GM18505 (cell line): ENCODE data around the gene PIGN.
"Not testable (repeated sequence)": the region's sequence is repeated elsewhere in the genome, so short reads cannot be mapped to it uniquely, and the experiment has no call there.

ENCODE experiments used
- ATAC-seq: cut with Tn5 transposase; IDR thresholded peaks from one replicate; pipeline ENCODE4 v1.9.1; 2021; ENCODE audit not compliant: unreplicated experiment
- POLR2A ChIP-seq: IDR thresholded peaks from 4 replicates; pipeline ENCODE4 v1.6.1; 2011; ENCODE audit warnings: borderline replicate concordance; ENCODE audit not compliant: insufficient read depth, insufficient read length; ENCODE audit errors: extremely low read depth

PIGN gene

DNA sequence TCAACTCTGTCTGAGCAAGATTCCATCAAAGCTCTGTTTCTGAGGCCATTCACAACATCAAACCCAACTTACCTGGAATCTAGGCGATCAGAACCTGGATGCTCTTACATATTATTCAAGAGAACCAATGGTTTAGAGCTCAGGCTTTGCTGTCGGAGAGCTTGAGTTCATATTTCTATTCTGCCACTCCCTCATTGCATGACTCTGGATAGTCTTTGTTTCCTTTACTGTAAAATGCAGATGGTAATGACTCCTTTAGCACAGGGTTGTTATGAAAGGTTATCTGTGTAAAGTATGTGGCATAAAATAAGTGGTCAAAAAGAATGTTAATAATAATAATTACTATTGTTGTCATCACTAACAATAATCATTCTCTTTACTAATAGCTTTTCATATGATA, 12.8 kb upstream of the PIGN start:
- no peak for TF ChIP-seq POLR2A
- no peak for ATAC-seq

DNA sequence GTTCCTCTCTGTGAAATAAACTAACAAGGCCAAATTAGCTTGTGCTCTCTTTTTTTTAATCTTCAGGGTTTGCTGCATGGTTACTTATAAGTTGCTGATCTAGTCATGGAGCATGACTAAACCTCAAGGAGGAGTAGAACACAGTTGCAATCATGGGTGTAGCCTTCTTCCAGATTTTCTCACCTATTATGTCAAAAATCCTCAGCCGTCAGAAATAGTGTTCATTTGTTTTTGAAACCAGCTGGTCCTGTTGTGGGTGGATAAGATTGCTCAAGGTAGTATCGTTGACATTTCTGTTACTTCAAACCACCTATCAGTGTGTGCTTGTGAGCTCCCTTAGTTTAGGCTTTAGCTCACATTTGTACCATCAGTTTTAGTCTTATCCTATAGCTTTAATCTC, 11.4 kb upstream of the PIGN start:
- no peak for ATAC-seq

GRCh38 chr18:62196980-62197379, 10.1 kb upstream of the PIGN start:
- no peak for TF ChIP-seq POLR2A
- ATAC-seq, result no peak

More for the DNA sequence above, 11.4 kb upstream of the PIGN start:
- TF ChIP-seq POLR2A, result no peak

DNA sequence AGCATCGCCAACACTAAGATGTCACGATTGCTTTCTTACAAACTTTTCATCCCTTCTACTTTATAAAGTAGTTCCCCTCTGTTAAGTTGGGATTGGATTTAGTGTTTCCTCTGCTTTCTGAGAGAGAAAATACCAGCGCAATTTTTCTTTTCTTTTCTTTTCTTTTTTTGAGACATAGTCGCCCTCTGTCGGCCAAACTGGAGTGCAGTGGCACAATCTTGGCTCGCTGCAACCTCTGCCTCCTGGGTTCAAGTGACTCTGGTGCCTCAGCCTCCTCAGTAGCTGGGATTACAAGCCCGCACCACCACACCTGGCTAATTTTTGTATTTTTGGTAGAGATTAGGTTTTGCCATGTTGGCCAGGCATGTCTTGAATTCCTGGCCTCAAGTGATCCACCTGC, 9.2 kb upstream of the PIGN start:
- no peak for TF ChIP-seq POLR2A

GRCh38 chr18:62189208-62189607, 2.4 kb upstream of the PIGN start:
- TF ChIP-seq POLR2A, result no peak

More for the DNA sequence above, 9.2 kb upstream of the PIGN start:
- no peak for ATAC-seq

GRCh38 chr18:62187543-62188510, 971 bp upstream of the PIGN start:
- TF ChIP-seq POLR2A, result no peak
- ATAC-seq, result peak; percentile 13

More at GRCh38 chr18:62189208-62189607, 2.4 kb upstream of the PIGN start:
- ATAC-seq, result no peak

GRCh38 chr18:62186499-62186773, 420 bp downstream of the PIGN start:
- ATAC-seq, result peak; percentile 7
- TF ChIP-seq POLR2A, result no peak

DNA sequence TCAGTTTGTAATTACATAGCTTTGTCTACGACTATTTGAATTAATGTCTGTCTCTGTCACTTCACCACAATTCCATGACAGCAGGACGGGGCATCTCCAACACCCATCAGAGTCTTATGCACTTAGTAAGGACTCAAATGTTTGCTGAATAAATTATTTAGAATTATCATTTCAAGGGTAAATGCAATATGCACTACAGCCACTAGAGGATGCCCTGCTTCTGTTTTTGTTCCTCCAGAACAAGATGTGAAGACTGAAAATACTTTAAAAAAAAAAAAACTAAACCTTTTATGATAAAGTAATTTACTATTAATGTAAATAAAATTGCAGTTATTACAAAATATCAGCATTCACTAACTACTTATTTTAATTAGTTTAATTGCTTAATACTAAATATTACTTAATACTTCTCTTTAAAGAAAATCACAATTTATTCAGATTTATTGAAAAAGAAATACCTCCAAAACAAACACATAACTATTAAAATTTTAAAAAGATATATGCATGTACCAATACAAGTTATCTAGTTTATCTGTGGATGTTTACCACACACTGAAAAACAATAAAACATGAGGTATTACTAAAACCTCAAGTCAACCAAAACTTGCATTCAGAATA, 3.2 kb downstream of the PIGN start:
- ATAC-seq, result no peak
- TF ChIP-seq POLR2A, result no peak

- no peak for TF ChIP-seq POLR2A
- ATAC-seq, result no peak
Measured at GRCh38 chr18:62182220-62182619, 4.6 kb downstream of the PIGN start.

DNA sequence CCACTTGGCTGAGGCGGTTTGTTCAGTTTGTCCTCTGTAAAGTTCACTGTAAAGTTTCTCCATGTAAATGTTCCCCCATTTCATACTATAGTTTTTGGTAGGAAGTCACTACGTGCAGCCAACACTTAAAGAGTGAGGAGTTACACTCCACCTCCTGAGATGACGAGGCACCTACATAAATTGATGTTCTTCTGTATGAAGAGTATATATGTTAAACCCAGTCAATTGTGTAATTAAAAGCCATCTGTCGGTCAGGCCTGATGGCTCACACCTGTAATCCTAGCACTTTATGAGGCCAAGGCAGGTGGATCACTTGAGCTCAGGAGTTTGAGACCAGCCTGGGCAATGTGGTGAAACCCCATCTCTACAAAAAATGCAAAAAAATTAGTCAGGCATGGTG, 7.6 kb downstream of the PIGN start:
- TF ChIP-seq POLR2A, result no peak

GRCh38 chr18:62177271-62177670, 9.6 kb downstream of the PIGN start:
- no peak for TF ChIP-seq POLR2A
- ATAC-seq, result no peak

More for the DNA sequence above, 7.6 kb downstream of the PIGN start:
- no peak for ATAC-seq

DNA sequence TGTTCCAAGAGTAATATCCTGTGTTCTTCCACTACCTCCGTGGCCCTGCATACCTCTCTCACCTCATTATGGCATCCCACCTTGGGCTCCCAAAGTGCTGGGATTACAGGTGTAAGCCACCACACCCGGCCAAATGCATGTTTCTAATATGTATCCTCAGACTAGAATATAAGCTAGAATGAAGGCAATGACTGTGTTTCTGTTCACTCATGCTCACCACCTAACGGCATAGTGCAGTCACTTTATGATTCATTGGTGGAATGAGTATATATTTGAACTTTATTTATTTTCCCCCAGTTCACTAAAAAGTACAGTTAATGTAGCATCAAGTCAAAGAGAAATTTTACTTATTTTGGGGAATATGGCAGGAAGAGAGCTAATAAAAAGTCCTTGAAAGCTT, 11.3 kb downstream of the PIGN start:
- TF ChIP-seq POLR2A, result no peak

DNA sequence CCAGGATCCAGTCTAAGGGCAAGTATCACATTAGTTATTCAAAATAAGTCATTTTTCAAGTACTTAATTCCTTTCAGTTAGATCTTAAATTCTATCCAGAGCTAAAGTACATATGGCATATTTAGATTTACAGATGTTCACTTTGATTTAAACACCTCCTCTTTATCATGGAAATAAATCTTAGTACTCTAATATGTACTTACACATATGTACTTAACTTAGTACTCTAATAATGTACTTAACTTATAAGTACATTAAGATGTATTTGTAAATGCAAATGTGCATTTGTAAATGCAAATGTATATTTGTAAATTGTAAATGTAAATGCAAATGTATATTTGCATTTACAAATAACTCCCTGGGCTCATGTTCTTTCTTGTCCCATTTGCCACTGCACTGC, 14.6 kb downstream of the PIGN start:
- no peak for ATAC-seq
- TF ChIP-seq POLR2A, result no peak

More for the DNA sequence above, 11.3 kb downstream of the PIGN start:
- ATAC-seq, result no peak

GRCh38 chr18:62170857-62171256, 16.0 kb downstream of the PIGN start:
- no peak for TF ChIP-seq POLR2A
- ATAC-seq, result no peak

GRCh38 chr18:62166524-62166923, 20.3 kb downstream of the PIGN start:
- ATAC-seq, result not testable (repeated sequence)
